H1 (cell line): ENCODE data around the gene ZFTA. TPM values are rescaled to one million over a fixed set of nuclear protein-coding genes. Genes with fewer than 3 reads are reported as not detected.
"Not testable (repeated sequence)": the region's sequence is repeated elsewhere in the genome, so short reads cannot be mapped to it uniquely, and the experiment has no call there.

Source experiments
- CTCF ChIA-PET: fragments of 300-600 bp; sonication (Branson Sonifier 250); formaldehyde crosslinking; loops from one replicate; lab custom pipeline; 2021; ENCODE audit not compliant: partially characterized antibody; lab: Charles Lee
- POLR2A ChIA-PET: fragments of 300-600 bp; sonication (Branson Sonifier 250); formaldehyde crosslinking; loops from one replicate; lab custom pipeline; 2021; ENCODE audit warnings: inconsistent platforms; ENCODE audit not compliant: partially characterized antibody; lab: Charles Lee
- DNase-seq, 2 experiments: peaks; one replicate each; pipeline versions ENCODE4 v3.0.0 to v3.0.0-alpha.2; 2010 to 2022; ENCODE audit warnings: low spot score in 2 of 2, low read depth in 1 of 2, mixed read lengths in 1 of 2
- FAIRE-seq: peaks from 2 replicates; lab custom pipeline; 2011; peaks lifted over from hg19 to GRCh38; lab: Jason Lieb, UNC
- H2AFZ ChIP-seq: 2 replicates; pipeline ENCODE4 v1.8.1; 2012; ENCODE audit warnings: low read length, inconsistent platforms
- H2AK5ac ChIP-seq: 2 replicates; pipeline ENCODE4 v1.6.1; 2013; ENCODE audit warnings: low read depth, low read length
- H2BK120ac ChIP-seq: replicated peaks from 2 replicates; pipeline ENCODE3; 2013; ENCODE audit warnings: low read depth, low read length, inconsistent platforms
- H2BK12ac ChIP-seq: 2 replicates; pipeline ENCODE4 v1.6.1; 2013; ENCODE audit warnings: low read depth, low read length
- H2BK15ac ChIP-seq: 2 replicates; pipeline ENCODE4 v1.6.1; 2013; ENCODE audit warnings: low read length
- H2BK20ac ChIP-seq: 2 replicates; pipeline ENCODE4 v1.6.1; 2013; ENCODE audit warnings: low read length
- H2BK5ac ChIP-seq: 2 replicates; pipeline ENCODE4 v1.6.1; 2013; ENCODE audit warnings: low read depth, low read length
- H3K14ac ChIP-seq: 2 replicates; pipeline ENCODE4 v1.6.1; 2013; ENCODE audit warnings: inconsistent platforms; ENCODE audit not compliant: insufficient read length
- H3K18ac ChIP-seq: 2 replicates; pipeline ENCODE4 v1.6.1; 2013; ENCODE audit warnings: low read length; ENCODE audit errors: extremely low read depth
- H3K23ac ChIP-seq: 2 replicates; pipeline ENCODE4 v1.6.1; 2013; ENCODE audit warnings: inconsistent platforms; ENCODE audit not compliant: insufficient read length
- H3K23me2 ChIP-seq: 2 replicates; pipeline ENCODE4 v1.6.1; 2013; ENCODE audit warnings: low read depth, low read length
- H3K27ac ChIP-seq: 2 replicates; pipeline ENCODE4 v1.6.1; 2011; ENCODE audit warnings: low read depth, low read length, inconsistent platforms
- H3K27me3 ChIP-seq, 4 experiments: replicated peaks in 1 of 4; 1 replicate in 1 of 4; 2 replicates in 3 of 4; pipeline versions ENCODE4 v1.6.1 to v1.8.1; 2011 to 2013; ENCODE audit warnings: low read length in 3 of 4, mild to moderate bottlenecking in 3 of 4, inconsistent platforms in 2 of 4, mixed read lengths in 2 of 4, moderate library complexity in 1 of 4; ENCODE audit not compliant: control insufficient read depth in 3 of 4, insufficient read depth in 3 of 4; ENCODE audit errors: extremely low read depth in 1 of 4
- H3K36me3 ChIP-seq, 4 experiments: 2 replicates each; pipeline versions ENCODE4 v1.6.1 to v1.8.1; 2011 to 2013; ENCODE audit warnings: mild to moderate bottlenecking in 4 of 4, low read length in 3 of 4, moderate library complexity in 2 of 4, control low read depth in 1 of 4, inconsistent platforms in 1 of 4; ENCODE audit not compliant: insufficient read depth in 4 of 4, control insufficient read depth in 2 of 4
- H3K4ac ChIP-seq: replicated peaks from 2 replicates; pipeline ENCODE3; 2013; ENCODE audit warnings: low read length, low read depth, mixed read lengths, inconsistent platforms; ENCODE audit not compliant: insufficient read length
- H3K4me1 ChIP-seq, 4 experiments: replicated peaks in 1 of 4; 1 replicate in 1 of 4; 2 replicates in 3 of 4; pipeline versions ENCODE4 v1.6.1 to v1.8.1; 2011 to 2013; ENCODE audit warnings: low read length in 3 of 4, inconsistent platforms in 2 of 4, mixed read lengths in 1 of 4; ENCODE audit not compliant: insufficient read depth in 4 of 4, control insufficient read depth in 3 of 4
- H3K4me2 ChIP-seq, 2 experiments: 2 replicates each; pipeline versions ENCODE4 v1.6.1 to v1.8.1; 2011 to 2013; ENCODE audit warnings: low read depth in 2 of 2, low read length in 2 of 2, control low read depth in 1 of 2, inconsistent platforms in 1 of 2, mild to moderate bottlenecking in 1 of 2; ENCODE audit not compliant: insufficient read depth in 1 of 2
- H3K4me3 ChIP-seq, 4 experiments: fragments of 200-600, 300-600 bp in 1 of 4; sonication (generic), shearing (Covaris generic), sonication (Bioruptor Twin) in 1 of 4; 2 replicates each; pipeline versions ENCODE4 v1.5.1 to v1.8.1; 2011 to 2016; ENCODE audit warnings: low read length in 4 of 4, low read depth in 3 of 4, control low read depth in 2 of 4, inconsistent platforms in 2 of 4, mild to moderate bottlenecking in 2 of 4, mixed read lengths in 1 of 4, moderate library complexity in 1 of 4; ENCODE audit not compliant: insufficient read depth in 2 of 4; ENCODE audit errors: extremely low read depth in 1 of 4
- H3K56ac ChIP-seq: replicated peaks from 2 replicates; pipeline ENCODE3; 2013; ENCODE audit warnings: low read depth, mild to moderate bottlenecking, mixed read lengths, low read length, inconsistent platforms; ENCODE audit not compliant: insufficient read length
- H3K79me1 ChIP-seq: 2 replicates; pipeline ENCODE4 v1.6.1; 2013; ENCODE audit warnings: low read depth, low read length, control low read depth
- H3K79me2 ChIP-seq, 2 experiments: 2 replicates each; pipeline versions ENCODE4 v1.6.1 to v1.8.1; 2012 to 2013; ENCODE audit warnings: low read length in 2 of 2, mild to moderate bottlenecking in 2 of 2, inconsistent platforms in 1 of 2; ENCODE audit not compliant: insufficient read depth in 2 of 2, control insufficient read depth in 1 of 2
- H3K9ac ChIP-seq, 4 experiments: replicated peaks in 1 of 4; 1 replicate in 1 of 4; 2 replicates in 3 of 4; pipeline versions ENCODE4 v1.6.1 to v1.8.1; 2011 to 2013; ENCODE audit warnings: low read depth in 3 of 4, low read length in 3 of 4, control low read depth in 2 of 4, mild to moderate bottlenecking in 2 of 4, moderate library complexity in 2 of 4, inconsistent platforms in 1 of 4; ENCODE audit errors: extremely low read depth in 1 of 4
- H3K9me3 ChIP-seq, 2 experiments: 2 replicates each; pipeline versions ENCODE4 v1.6.1 to v1.8.1; 2012 to 2013; ENCODE audit warnings: mild to moderate bottlenecking in 2 of 2, moderate library complexity in 2 of 2, control low read depth in 1 of 2, inconsistent platforms in 1 of 2, low read depth in 1 of 2, low read length in 1 of 2, mixed read lengths in 1 of 2; ENCODE audit not compliant: insufficient read depth in 2 of 2
- H4K20me1 ChIP-seq, 2 experiments: replicated peaks in 1 of 2; 2 replicates each; pipeline versions ENCODE3 to v1.8.1; 2011 to 2013; ENCODE audit warnings: inconsistent platforms in 2 of 2, low read length in 2 of 2, mild to moderate bottlenecking in 1 of 2; ENCODE audit not compliant: insufficient read depth in 2 of 2, control insufficient read depth in 1 of 2
- H4K5ac ChIP-seq: 2 replicates; pipeline ENCODE4 v1.6.1; 2013; ENCODE audit warnings: low read length, low read depth, mixed read lengths, inconsistent platforms; ENCODE audit not compliant: insufficient read length
- H4K8ac ChIP-seq: 2 replicates; pipeline ENCODE4 v1.8.0; 2013; ENCODE audit warnings: mild to moderate bottlenecking, moderate library complexity, low read length, inconsistent platforms; ENCODE audit not compliant: insufficient read depth; ENCODE audit errors: extremely low read depth
- H4K91ac ChIP-seq: replicated peaks from 2 replicates; pipeline ENCODE3; 2013; ENCODE audit warnings: low read length, mixed read lengths, inconsistent platforms; ENCODE audit not compliant: insufficient read length
- WGBS, 2 experiments: shearing (Covaris generic) in 1 of 2; methylation state at CpG; one replicate each; pipeline versions ENCODE4 v1.1.6 to v1.1.7; 2013 to 2015; ENCODE audit warnings: low lambda C conversion rate in 2 of 2, mixed read lengths in 2 of 2, inconsistent platforms in 1 of 2, low coverage in 1 of 2, missing lambda C conversion rate in 1 of 2; ENCODE audit not compliant: insufficient replicate concordance in 2 of 2, insufficient coverage in 1 of 2, insufficient read length in 1 of 2; ENCODE audit errors: extremely low coverage in 1 of 2, missing lambda C conversion rate in 1 of 2; 5-methylcytosine and 5-hydroxymethylcytosine counted together
- polyA plus RNA-seq, 7 experiments: library from polyadenylated mRNA; depleted of rRNA in 3 of 7; stranded (reverse) in 5 of 7; unstranded in 2 of 7; fragments of >200 nt in 5 of 7; fragments of 200-250 nt in 2 of 7; gene quantifications; 1 replicate in 5 of 7; 2 replicates in 1 of 7; 4 replicates in 1 of 7; pipeline versions ENCODE4 v1.2.1 to v1.2.3, GENCODE V29; 2011 to 2013; ENCODE audit warnings: missing spikeins in 2 of 7, mixed read lengths in 2 of 7
- total RNA-seq: library from RNA; stranded (reverse); fragmentation: NEBNext Ultra II Directional; extraction: Animal tissue kit (Norgen Biotek cat#: 25700); gene quantifications from 2 replicates; pipeline ENCODE4 v1.2.1, GENCODE V29; 2021

Gene ZFTA
- total and polyA plus RNA-seq, 2 of the 8 experiments (the other 6 are each of a cell fraction or from before 2014, with no cell fraction given) = 9.5 to 34.0 TPM

DNA sequence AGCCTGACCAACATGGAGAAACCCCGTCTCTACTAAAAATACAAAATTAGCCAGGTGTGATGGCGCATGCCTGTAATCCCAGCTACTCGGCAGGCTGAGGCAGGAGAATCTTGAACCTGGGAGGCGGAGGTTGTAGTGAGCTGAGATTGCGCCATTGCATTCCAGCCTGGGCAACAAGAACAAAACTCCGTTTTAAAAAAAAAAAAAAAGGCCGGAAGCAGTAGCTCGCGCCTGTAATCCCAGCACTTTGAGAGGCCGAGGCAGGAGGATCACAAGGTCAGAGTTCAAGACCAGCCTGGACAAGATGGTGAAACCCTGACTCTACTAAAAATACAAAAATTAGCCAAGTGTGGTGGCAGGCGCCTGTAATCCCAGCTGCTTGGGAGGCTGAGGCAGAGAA, 41.8 kb upstream of the ZFTA start:
- H3K9ac ChIP-seq, H2BK20ac ChIP-seq, H4K8ac ChIP-seq, DNase-seq, H3K79me1 ChIP-seq, H3K18ac ChIP-seq, H2AFZ ChIP-seq, H3K4me2 ChIP-seq, H2BK12ac ChIP-seq, FAIRE-seq, H2AK5ac ChIP-seq, H3K4ac ChIP-seq, H2BK5ac ChIP-seq, H3K56ac ChIP-seq, H3K9me3 ChIP-seq, H3K14ac ChIP-seq, H3K36me3 ChIP-seq, H4K5ac ChIP-seq, H3K27me3 ChIP-seq, H2BK120ac ChIP-seq, H2BK15ac ChIP-seq, H3K27ac ChIP-seq, H4K91ac ChIP-seq, H3K23ac ChIP-seq, H3K4me3 ChIP-seq: not testable (repeated sequence)
- Histone ChIP-seq H3K79me2 (peaks cover 8 to 19% of the 10 kb centered on the region in 2 experiments), H4K20me1 (peaks cover 7 to 12% of the 10 kb centered on the region in 2 experiments), H3K23me2 (peaks cover 13% of the 10 kb centered on the region; the same call in 1 of the 2 replicates), H3K4me1 (peaks cover 4 to 19% (median 12%) of the 10 kb centered on the region in 4 experiments; a peak in 6 of 7 replicates)
- 89% methylated on average over 10 of the region's 11 CpGs; no CpG with 5 or more reads in 1 of the 2 experiments for WGBS, 2 experiments
- ChIA-PET CTCF (interaction anchor here (0.6 to 1.7 kb wide), 6 partner anchors 19 to 926 kb away, joined by 3 to 4 read pairs (median 4); no protein-coding TSS in a partner anchor), POLR2A (interaction anchor here (0.6 to 4.2 kb wide), 5 partner anchors 10 to 1505 kb away, joined by 3 to 30 read pairs (median 3); partner anchors contain the start of gene ZFTA)
